HG02571 (cell line): ENCODE data around the gene ACAD10.
A peak's percentile ranks its signal among the peaks of the same experiment; 100 is the strongest.
"Not testable (repeated sequence)": the region's sequence is repeated elsewhere in the genome, so short reads cannot be mapped to it uniquely, and the experiment has no call there.

Experiments
- ATAC-seq: cut with Tn5 transposase; IDR thresholded peaks from one replicate; pipeline ENCODE4 v1.9.1; 2021; ENCODE audit warnings: mild to moderate bottlenecking, moderate library complexity; ENCODE audit not compliant: unreplicated experiment

ACAD10 gene

DNA sequence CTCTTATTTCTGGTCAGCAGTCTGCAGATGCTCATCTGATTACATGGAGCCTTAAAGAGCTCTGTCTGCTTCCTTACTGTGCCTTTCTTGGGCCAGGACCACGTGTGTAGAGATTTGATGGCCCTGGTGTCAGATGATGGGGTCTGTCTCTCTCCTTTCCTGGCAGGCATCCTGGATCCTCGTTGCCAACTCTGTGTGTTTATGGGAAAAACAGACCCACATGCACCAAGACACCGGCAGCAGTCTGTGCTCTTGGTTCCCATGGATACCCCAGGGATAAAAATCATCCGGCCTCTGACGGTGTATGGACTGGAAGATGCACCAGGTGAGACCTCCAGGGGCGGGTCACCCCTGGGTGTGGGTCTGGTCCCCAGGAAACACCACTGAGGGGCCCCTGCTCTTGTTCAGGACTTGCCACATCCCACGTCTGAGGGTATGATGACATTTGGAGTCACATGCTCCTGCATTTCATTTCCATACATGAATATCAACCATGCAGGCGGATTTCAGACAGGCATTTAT, 62.4 kb downstream of the ACAD10 start:
- no peak for ATAC-seq

DNA sequence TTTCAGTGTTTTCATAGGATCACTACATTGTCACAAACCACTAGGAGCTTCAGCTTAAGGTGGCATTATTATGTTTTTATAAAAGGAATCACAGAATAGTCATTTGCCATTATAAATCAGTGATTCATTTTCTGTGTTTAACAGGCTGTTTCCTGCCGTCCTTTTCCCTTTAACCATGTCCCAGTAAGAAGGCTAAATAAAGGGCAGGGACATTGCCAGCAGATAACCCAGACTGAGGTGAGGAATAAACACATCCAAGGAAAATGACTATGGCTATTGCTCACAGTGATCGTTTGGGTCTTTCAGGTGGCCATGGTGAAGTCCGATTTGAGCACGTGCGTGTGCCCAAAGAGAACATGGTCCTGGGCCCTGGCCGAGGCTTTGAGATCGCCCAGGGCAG, 63.0 kb downstream of the ACAD10 start:
- ATAC-seq: no peak

DNA sequence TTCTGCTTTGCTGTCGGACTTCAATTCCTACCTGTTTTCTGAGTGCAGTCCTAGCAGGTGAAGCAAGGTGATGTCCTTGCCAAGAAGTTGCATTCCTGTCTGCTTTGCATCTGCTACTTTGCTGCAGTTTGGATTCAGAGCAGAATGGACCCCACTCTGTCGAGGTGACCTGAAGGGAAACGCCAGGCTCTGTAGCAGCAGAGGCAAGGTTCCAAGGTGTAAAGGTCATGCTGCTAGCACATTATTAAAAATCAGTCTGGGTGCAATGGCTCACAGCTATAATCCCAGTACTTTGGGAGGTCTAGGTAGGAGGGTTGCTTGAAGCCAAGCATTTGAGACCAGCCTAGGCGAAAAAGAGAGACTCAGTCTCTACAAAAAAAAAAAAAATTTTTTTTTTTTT, 63.5 kb downstream of the ACAD10 start:
- ATAC-seq: no peak

DNA sequence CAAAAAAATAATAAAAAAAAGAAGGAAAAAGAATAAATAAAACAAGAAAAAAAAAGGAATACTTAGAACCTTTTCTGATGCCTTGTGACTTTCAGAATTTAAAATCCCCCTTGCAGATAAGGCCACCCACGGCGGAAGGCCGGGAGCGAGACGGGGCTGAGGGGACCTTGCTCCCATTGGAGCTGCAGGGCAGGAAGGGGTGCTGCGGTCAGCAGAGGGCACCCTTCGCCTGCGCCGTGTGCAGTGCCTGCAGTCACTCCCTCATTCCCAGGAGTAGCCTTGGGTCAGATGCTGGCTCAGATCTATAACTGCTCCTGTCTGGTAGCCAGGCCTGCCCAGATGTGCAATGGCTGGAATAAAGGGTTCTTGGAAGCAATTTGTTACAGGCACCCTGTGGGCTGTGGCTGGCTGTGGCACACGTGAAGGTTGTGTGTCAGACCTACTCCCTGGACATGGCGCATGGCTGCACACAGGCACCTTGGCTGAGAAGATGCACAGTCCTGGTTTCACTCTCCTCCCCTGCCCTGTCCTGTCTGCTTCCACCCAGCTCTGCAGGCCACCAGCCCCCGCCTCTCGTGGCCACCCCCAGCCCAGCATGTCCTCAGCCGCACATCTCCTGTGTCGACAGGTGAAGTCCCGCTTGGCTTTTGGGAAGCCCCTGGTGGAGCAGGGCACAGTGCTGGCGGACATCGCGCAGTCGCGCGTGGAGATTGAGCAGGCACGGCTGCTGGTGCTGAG, 67.5 kb downstream of the ACAD10 start:
- no peak for ATAC-seq

DNA sequence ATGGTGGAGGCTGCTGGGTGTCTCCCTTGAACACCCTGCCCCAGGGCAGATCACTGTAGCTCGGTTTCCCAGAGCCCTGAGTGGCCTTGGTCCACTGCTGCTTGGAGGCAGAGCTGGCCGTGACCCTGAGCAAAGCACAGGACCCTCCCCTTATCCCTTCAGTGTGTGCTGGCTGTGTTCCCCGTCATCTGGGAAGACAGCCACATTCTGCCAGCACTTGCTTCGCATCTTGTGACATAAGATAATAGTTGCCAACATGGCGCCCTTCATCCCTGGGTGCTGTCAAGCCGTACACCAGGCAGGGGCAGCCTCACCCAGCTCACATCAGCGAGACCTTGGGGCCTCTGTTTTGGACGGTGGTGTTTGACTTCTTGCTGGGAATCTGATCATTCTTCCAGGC, 68.8 kb downstream of the ACAD10 start:
- ATAC-seq: no peak

DNA sequence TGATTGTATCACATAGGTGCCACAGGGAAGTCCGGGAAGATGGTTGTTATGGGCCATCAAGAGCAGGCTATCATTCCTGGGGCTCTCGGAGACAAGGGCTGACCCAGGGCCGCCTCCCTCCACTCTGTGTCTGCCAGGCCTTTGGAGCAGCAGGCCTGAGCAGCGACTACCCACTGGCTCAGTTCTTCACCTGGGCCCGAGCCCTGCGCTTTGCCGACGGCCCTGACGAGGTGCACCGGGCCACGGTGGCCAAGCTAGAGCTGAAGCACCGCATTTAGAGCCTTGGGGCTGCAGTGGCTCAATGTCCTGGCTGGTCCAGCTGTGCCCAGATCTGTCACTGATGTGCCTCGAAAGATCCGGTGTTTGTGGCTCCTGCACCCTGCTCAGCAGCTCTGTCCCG, 70.3 kb downstream of the ACAD10 start:
- no peak for ATAC-seq

DNA sequence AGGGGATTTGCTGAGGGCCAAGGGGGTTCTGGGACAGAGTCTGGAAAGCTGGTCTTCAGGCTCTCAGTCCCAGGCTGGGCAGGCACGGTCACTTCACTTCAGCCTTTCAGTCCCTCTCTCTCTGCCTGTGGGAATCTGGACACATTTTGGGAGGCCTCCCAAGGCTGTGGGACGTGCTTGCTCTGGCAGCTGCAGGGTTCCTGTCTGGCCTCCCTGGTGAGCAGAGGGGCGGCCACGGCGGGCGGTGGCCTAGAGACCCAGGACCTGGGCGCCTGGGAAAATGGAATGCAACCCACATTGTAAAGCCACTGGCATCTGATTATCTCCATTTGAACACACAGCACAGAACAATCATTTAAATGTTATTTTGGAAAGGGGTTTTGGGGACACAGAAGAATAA, 70.8 kb downstream of the ACAD10 start:
- no peak for ATAC-seq

DNA sequence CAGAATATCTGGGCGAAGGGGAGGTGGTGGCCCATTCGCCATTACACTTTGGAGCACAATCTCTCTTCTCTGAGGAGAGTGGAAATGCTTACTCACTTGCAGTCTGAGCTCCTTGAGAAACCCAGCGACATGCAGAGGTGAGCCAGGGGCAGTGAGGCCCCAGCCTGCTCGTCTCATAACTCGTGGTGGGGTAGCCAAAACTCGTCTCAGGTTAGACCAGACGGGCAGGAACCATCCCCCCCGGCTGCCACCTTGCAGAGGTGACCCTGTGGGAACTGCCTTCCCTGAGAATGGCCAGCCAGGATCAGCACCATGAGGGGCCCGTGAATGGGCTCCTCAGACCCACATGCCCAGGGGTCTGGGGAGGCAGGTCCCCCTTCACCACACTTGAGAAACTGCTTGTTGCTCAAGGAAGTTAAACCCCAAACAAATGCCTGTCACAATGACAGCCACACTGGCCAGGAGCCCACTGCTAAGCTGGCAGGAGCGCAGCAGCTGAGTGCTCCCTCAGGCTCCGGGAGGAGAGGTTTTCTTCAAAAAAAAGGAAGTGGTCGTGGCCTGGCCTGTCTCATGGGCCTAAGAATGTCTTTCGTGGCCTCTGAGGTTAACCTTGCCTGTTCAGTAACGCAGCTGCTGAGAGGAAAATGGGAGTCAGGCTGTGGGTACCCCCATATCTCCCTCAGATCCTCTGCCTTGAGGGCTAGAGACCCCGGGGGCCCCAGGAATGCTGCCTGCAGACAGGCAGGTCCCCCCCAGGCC, 71.7 kb downstream of the ACAD10 start:
- no peak for ATAC-seq

DNA sequence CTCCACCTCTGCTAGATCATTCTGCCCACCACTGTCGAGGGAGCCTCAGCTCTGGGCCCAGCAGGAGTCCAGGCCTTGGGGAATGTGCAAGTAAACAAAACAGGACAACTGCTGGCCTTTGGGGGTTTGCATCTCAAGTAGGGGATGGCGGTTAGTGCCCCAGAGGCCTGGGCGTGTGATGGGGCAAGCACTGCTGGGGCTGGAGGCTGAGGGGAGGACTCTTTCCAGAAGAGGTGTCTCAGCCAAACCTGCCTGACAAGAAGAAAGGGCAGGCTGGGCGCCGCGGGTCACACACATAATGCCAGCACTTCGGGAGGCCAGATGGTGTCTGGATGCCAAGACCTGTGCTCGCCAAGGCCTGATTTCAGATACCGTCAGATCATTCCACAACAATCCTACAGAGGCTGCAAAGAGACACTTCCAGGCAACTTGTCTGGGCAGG, 72.3 kb downstream of the ACAD10 start:
- no peak for ATAC-seq

DNA sequence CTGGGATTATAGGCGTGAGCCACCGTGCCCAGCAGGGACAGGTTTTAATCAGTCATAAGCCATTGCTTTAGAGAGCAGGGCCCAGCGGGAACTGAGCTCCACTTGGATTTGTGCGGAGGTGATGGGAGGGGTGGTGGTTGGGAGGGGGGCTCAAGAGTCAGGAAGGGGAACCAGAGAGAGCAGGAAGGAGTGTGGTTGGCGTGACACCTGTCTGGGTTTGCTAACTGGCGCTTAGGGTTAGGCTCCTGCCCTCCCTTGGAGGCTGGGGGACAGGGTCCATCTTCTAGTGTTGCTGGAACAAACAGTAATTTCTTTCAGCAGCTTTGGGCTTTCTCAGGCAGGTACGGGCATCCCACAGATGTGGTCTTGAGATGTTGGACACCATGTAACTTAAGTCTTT, 73.4 kb downstream of the ACAD10 start:
- ATAC-seq: no peak

DNA sequence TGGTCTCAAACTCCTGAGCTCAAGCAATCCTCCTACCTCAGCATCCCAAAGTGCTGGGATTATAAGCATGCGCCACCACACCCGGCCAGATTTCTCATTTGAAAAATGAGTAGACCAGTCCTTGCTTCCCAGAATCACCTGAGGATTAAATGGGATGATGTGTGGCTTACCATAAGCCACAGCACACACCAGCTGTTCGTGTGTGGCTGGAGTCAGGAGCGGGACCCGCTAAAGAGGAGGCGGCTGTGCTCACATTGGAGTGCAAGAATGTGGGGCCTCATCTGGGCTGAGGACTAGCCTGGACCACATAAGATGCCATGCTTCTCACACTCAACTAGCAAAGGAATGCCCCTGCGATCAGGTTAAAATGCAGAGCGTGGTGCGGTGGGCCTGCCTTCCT, 74.1 kb downstream of the ACAD10 start:
- no peak for ATAC-seq

DNA sequence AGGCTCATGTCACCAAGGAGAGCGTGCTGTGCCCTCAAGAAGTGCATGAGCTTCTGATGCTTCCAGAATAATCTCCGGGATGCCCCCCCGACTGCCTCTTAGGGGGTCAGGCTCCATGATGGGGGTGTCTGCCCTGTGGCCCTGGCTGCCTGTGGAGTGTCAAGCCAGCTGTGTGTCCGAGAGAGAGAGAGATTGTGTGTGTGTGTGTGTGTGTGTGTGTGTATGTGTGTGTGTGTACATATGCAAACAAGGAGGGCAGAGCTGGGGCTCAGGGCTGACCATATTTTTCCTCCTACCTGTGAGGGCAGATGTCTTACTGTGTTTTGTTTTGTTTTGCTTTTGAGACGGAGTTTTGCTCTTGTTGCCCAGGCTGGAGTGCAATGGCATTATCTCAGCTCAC, 75.2 kb downstream of the ACAD10 start:
- ATAC-seq: no peak

DNA sequence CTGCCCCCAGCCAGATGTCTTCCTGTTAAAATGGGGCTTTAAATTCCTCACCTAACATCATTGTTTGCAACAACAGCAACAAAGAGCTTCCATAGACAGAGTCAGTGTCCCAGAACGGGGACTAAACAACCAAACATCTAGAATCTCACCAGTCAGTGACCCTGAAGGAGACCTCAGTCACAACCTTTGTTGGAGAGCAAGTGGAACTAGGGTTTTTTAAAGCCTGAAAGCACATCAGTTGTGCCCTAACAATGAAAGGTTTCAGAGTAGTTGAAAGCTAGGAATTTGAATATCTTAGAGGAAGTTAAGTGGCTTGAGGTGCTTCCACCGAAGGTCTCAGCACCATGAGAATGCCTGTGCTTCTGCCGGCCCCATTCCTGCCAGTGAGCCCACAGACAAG, 75.9 kb downstream of the ACAD10 start:
- no peak for ATAC-seq

DNA sequence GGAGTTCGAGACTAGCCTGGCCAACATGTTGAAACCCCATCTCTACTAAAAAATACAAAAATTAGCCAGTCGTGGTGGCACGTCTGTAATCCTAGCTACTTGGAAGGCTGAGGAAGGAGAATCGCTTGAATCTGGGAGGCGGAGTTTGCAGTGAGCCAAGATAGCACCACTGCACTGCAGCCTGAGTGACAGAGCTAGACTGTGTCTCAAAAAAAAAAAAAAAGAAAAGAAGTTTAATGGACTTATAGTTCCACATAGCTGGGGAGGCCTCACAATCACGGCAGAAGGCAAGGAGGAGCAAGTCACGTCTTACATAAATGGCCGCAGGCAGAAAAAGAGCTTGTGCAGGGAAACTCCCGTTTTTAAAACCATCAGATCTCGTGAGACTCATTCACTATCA, 77.7 kb downstream of the ACAD10 start:
- not testable (repeated sequence) for ATAC-seq

DNA sequence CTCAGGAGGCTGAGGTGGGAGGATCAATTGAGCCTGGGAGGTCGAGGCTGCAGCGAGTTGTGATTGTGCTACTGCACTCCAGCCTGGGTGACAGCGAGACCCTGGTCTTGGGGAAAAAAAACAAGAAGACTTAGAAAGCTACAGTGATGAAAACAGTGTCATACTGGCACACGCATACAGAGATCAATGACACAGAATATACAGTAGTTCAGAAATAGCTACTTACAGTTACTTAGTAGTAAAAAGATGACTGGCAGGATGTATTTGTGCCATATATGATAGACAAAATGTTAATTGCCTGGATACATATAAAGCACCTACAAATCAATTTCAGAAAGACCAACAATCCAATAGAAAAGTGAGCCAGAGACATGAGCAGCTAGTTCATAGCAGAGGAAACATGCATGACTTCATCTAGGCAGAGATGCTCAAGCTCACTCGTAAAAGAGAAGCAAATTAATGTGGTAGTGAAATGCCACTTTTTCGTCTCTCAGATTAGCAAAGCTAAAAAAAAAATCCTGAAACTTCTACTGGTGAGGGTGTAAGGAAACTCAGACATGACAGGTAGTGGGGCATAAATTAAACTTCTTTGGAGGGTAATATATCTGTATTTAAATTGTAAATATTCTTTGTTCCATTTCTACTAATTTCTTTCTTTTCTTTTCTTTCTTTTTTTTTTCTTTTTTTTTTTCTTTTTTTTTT, 78.4 kb downstream of the ACAD10 start:
- no peak for ATAC-seq

DNA sequence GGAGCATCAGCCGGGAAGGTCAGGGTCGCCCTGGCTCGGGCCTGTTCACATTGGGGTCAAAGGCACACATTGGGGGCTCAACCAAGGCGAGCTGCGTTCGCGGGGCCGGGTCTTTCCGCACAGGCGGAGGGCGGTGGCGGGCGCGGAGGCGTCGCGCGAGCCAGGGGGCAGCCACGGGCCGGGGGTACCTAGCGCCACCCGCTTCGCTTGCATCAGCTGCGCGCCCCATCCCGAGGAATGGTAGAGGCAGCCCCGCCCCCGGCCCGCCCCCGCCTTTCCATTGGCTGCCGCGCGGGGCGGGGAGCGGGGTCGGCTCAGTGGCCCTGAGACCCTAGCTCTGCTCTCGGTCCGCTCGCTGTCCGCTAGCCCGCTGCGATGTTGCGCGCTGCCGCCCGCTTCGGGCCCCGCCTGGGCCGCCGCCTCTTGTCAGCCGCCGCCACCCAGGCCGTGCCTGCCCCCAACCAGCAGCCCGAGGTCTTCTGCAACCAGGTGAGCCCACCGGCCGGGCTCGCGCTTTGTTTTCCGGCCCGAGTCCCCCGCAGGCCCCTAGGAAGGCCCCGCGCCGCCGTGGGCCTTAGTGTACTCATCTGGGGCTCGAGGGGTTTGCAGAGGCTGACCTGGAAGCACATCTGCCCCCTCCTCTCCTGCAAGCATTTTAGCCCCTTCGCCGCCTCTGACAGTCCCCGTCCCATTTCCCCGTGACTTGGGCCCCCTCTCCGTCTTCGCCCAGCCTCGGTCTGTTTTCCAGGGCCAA, 80.9 kb downstream of the ACAD10 start, which contains the start of gene ALDH2:
Gene ALDH2, plus strand, starts transcription at position 326 of the 754 bp plus-strand sequence. Its CDS starts 50 bp downstream, at position 376.
- ATAC-seq: peak; percentile 53

DNA sequence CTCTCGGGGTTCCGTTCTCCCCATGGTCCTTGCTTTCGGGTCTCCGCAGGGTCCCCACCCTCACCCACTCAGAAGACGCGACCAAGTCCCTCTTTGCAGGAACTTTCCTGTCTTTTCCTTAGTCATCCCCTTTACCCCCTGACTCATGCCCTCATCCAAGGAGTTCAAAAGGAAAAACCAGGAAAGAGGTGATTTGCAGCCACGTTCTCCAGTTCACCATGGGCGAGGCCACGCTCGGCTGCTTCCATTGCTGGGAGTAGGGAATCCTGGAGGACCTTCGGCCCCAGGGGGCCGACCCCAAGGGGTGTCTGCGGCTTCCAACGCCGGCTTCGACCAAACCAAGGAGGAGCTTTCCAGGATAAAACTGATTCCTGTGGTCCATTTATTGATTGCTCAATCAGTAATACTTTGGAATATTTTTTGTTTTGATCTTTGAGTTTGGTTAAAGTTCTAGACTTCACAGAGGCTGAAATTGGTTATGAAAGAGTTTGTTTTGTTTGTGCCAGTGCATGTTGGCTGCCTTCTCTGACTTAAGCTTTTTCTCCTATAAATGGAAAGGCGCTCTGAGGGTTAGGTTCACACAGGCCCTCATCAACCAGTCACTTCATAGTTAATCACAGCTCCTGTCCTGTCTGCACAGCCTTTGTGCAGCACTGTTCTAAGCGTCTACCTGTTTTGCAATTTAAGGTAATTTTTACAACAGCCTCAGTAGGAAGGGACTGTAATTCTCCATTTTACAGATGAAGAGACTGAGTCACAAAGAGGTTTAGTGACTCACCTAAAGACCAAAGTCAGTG, 81.7 kb downstream of the ACAD10 start:
- no peak for ATAC-seq

DNA sequence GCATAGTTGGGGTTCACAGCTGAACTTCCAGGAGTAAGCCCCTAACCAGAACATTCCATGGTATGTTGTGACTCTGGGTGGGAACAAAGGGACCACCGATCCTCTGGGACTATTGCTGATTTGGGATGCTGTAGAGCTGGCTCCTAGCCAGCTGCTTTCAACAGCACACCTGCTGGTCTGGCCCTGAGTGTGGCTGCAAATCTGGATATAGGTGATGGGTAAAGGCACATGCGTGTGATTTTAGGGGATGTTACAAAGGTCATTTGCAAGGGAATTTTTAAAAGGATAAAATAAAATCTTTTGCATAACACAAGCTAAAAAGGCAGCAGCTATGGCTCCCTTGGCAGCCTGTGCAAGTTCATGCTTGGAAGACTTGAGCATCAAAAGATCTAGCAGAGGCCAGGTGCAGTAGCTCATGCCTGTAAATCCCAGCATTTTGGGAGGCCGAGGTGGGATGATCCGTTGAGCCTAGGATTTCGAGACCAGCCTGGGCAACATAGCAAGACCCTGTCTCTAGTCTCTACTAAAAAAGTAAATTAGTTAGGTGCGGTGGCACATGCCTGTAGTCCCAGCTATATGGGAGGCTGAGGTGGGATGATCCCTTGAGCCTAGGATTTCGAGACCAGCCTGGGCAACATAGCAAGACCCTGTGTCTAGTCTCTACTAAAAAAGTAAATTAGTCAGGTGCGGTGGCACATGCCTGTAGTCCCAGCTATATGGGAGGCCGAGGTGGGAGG, 82.5 kb downstream of the ACAD10 start:
- ATAC-seq: no peak

DNA sequence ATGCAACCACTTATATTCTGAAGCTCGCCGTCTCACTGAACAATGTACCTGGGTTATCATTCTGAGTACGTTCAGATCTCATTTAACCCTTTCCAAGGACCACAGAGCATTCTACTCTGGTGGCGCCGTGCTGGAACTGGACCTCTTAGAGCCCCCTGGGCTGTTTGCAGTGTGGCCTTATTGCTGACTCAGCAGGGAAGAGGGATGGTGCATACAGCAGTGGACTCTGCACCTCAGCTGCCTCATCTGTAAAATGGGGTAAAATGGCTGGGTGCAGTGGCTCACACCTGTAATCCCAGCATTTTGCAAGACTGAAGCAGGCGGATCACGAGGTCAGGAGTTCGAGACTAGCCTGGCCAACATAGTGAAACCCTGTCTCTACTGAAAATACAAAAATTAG, 83.7 kb downstream of the ACAD10 start:
- no peak for ATAC-seq
